K562 (cell line): ENCODE measurements around the gene DCAF17. TPM values are rescaled to one million over a fixed set of nuclear protein-coding genes. Genes with fewer than 3 reads are reported as not detected.
A peak's percentile ranks its signal among the peaks of the same experiment; 100 is the strongest.

Source experiments
- KLF10 ChIP-seq: fragments of 250-450 bp; sonication (Bioruptor Pico); IDR thresholded peaks from 2 replicates; pipeline ENCODE4 v1.6.1; 2021; ENCODE audit warnings: matching md5 sums
- PHF21A ChIP-seq: fragments of 450-650 bp; IDR thresholded peaks from 2 replicates; pipeline ENCODE4 v1.6.1; 2017; ENCODE audit warnings: low read depth, borderline replicate concordance
- SMAD3 ChIP-seq: fragments of 450-650 bp; formaldehyde crosslinking; conservative IDR thresholded peaks from 2 replicates; pipeline ENCODE4 v1.4.0; 2020; ENCODE audit warnings: mild to moderate bottlenecking
- U2AF1 ChIP-seq: fragments of 200-400 bp; formaldehyde crosslinking; optimal IDR thresholded peaks from 2 replicates; pipeline ENCODE3; 2017; ENCODE audit warnings: mild to moderate bottlenecking, low read depth, low read length, moderate library complexity
- ZNF239 ChIP-seq: fragments of 250-450 bp; sonication (Bioruptor Pico); IDR thresholded peaks from 2 replicates; pipeline ENCODE4 v1.4.0; 2020; ENCODE audit warnings: mild to moderate bottlenecking
- ZNF589 ChIP-seq: fragments of 200-800 bp; sonication (Bioruptor generic); IDR thresholded peaks from 2 replicates; pipeline ENCODE4 v1.6.1; 2016; ENCODE audit warnings: low read depth, missing genetic modification characterization, missing compliant biosample characterization
- polyA plus RNA-seq, 8 experiments: library from polyadenylated mRNA; depleted of rRNA in 4 of 8; stranded (reverse) in 5 of 8; unstranded in 3 of 8; fragments of >200 nt; fragmentation: Nextera tagmentation in 2 of 8; fragmentation: Illumina TruSeq in 1 of 8; extraction: Ambion mirVana in 2 of 8; extraction: Trizol in 1 of 8; gene quantifications; 2 replicates each; pipeline versions ENCODE4 v1.2.1 to v1.2.3, GENCODE V29; 2011 to 2014; ENCODE audit warnings: inconsistent platforms in 1 of 8, missing spikeins in 1 of 8
- total RNA-seq, 7 experiments: library from RNA; depleted of rRNA in 6 of 7; stranded (reverse); fragments of >200 nt in 6 of 7; fragmentation: Illumina TruSeq in 2 of 7; extraction: Trizol in 2 of 7; gene quantifications; 2 replicates each; pipeline versions ENCODE4 v1.2.1 to v1.2.3, GENCODE V29; 2011 to 2021; ENCODE audit warnings: low replicate concordance in 1 of 7
- TF ChIP-seq, protein P1 (sequence below): fragments of 450-650 bp; IDR thresholded peaks from 2 replicates; pipeline ENCODE4 v1.6.1; 2017; ENCODE audit warnings: antibody characterized with exemption, mild to moderate bottlenecking
- TF ChIP-seq, protein P2 (sequence below): fragments of 450-650 bp; IDR thresholded peaks from 2 replicates; pipeline ENCODE4 v1.6.1; 2018; ENCODE audit warnings: mild to moderate bottlenecking, low read depth; ENCODE audit not compliant: partially characterized antibody
- TF ChIP-seq, protein P3 (sequence below): fragments of 450-650 bp; IDR thresholded peaks from 2 replicates; pipeline ENCODE4 v1.6.1; 2018; ENCODE audit not compliant: partially characterized antibody
- TF ChIP-seq, protein P4 (sequence below), 2 experiments: fragments of 450-650 bp; formaldehyde crosslinking in 1 of 2; IDR thresholded peaks; 2 replicates each; pipeline versions ENCODE4 v1.4.0 to v1.6.1; 2014 to 2020; ENCODE audit warnings: mild to moderate bottlenecking in 2 of 2, borderline replicate concordance in 1 of 2, low read depth in 1 of 2

Gene DCAF17
- total and polyA plus RNA-seq, 9 of the 15 experiments (the other 6 are each of a cell fraction or from before 2014, with no cell fraction given) = 10.0 to 38.5 (median 27.1) TPM

DNA sequence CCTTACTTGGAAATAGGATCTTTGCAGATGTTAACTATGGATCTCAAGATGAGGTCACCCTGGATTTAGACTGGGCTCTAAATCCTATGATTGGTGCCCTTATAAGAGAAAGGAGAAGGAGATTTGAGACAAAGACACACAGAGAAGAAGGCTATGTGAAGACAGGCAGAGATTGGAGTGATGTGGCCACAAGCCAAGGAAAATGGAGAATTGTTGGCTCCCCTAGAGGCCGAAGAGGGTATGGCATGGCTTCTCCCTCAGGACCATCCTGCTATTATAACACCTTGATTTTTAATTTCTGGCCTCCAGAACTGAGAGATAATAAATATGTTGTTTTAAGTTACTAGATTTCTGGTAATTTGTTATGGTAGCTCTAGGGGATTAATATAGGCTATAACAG, 95.9 kb downstream of the DCAF17 start (continued):
- no peak for TF ChIP-seq ZNF239
- TF ChIP-seq, protein P1, sequence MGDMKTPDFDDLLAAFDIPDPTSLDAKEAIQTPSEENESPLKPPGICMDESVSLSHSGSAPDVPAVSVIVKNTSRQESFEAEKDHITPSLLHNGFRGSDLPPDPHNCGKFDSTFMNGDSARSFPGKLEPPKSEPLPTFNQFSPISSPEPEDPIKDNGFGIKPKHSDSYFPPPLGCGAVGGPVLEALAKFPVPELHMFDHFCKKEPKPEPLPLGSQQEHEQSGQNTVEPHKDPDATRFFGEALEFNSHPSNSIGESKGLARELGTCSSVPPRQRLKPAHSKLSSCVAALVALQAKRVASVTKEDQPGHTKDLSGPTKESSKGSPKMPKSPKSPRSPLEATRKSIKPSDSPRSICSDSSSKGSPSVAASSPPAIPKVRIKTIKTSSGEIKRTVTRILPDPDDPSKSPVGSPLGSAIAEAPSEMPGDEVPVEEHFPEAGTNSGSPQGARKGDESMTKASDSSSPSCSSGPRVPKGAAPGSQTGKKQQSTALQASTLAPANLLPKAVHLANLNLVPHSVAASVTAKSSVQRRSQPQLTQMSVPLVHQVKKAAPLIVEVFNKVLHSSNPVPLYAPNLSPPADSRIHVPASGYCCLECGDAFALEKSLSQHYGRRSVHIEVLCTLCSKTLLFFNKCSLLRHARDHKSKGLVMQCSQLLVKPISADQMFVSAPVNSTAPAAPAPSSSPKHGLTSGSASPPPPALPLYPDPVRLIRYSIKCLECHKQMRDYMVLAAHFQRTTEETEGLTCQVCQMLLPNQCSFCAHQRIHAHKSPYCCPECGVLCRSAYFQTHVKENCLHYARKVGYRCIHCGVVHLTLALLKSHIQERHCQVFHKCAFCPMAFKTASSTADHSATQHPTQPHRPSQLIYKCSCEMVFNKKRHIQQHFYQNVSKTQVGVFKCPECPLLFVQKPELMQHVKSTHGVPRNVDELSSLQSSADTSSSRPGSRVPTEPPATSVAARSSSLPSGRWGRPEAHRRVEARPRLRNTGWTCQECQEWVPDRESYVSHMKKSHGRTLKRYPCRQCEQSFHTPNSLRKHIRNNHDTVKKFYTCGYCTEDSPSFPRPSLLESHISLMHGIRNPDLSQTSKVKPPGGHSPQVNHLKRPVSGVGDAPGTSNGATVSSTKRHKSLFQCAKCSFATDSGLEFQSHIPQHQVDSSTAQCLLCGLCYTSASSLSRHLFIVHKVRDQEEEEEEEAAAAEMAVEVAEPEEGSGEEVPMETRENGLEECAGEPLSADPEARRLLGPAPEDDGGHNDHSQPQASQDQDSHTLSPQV = no peak
- no peak for TF ChIP-seq KLF10
- TF ChIP-seq, protein P2, sequence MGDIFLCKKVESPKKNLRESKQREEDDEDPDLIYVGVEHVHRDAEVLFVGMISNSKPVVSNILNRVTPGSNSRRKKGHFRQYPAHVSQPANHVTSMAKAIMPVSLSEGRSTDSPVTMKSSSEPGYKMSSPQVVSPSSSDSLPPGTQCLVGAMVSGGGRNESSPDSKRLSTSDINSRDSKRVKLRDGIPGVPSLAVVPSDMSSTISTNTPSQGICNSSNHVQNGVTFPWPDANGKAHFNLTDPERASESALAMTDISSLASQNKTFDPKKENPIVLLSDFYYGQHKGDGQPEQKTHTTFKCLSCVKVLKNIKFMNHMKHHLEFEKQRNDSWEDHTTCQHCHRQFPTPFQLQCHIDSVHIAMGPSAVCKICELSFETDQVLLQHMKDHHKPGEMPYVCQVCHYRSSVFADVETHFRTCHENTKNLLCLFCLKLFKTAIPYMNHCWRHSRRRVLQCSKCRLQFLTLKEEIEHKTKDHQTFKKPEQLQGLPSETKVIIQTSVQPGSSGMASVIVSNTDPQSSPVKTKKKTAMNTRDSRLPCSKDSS = peak; percentile 40
- peak; percentile 71; the same call in 1 of the 2 replicates for TF ChIP-seq PHF21A
- no peak for TF ChIP-seq SMAD3
- TF ChIP-seq, protein P3, sequence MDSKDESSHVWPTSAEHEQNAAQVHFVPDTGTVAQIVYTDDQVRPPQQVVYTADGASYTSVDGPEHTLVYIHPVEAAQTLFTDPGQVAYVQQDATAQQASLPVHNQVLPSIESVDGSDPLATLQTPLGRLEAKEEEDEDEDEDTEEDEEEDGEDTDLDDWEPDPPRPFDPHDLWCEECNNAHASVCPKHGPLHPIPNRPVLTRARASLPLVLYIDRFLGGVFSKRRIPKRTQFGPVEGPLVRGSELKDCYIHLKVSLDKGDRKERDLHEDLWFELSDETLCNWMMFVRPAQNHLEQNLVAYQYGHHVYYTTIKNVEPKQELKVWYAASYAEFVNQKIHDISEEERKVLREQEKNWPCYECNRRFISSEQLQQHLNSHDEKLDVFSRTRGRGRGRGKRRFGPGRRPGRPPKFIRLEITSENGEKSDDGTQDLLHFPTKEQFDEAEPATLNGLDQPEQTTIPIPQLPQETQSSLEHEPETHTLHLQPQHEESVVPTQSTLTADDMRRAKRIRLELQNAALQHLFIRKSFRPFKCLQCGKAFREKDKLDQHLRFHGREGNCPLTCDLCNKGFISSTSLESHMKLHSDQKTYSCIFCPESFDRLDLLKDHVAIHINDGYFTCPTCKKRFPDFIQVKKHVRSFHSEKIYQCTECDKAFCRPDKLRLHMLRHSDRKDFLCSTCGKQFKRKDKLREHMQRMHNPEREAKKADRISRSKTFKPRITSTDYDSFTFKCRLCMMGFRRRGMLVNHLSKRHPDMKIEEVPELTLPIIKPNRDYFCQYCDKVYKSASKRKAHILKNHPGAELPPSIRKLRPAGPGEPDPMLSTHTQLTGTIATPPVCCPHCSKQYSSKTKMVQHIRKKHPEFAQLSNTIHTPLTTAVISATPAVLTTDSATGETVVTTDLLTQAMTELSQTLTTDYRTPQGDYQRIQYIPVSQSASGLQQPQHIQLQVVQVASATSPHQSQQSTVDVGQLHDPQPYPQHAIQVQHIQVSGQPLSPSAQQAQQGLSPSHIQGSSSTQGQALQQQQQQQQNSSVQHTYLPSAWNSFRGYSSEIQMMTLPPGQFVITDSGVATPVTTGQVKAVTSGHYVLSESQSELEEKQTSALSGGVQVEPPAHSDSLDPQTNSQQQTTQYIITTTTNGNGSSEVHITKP = no peak
- TF ChIP-seq ZNF589 (CRISPR knock-in tag) = no peak
- TF ChIP-seq U2AF1 = no peak
- TF ChIP-seq, protein P4, sequence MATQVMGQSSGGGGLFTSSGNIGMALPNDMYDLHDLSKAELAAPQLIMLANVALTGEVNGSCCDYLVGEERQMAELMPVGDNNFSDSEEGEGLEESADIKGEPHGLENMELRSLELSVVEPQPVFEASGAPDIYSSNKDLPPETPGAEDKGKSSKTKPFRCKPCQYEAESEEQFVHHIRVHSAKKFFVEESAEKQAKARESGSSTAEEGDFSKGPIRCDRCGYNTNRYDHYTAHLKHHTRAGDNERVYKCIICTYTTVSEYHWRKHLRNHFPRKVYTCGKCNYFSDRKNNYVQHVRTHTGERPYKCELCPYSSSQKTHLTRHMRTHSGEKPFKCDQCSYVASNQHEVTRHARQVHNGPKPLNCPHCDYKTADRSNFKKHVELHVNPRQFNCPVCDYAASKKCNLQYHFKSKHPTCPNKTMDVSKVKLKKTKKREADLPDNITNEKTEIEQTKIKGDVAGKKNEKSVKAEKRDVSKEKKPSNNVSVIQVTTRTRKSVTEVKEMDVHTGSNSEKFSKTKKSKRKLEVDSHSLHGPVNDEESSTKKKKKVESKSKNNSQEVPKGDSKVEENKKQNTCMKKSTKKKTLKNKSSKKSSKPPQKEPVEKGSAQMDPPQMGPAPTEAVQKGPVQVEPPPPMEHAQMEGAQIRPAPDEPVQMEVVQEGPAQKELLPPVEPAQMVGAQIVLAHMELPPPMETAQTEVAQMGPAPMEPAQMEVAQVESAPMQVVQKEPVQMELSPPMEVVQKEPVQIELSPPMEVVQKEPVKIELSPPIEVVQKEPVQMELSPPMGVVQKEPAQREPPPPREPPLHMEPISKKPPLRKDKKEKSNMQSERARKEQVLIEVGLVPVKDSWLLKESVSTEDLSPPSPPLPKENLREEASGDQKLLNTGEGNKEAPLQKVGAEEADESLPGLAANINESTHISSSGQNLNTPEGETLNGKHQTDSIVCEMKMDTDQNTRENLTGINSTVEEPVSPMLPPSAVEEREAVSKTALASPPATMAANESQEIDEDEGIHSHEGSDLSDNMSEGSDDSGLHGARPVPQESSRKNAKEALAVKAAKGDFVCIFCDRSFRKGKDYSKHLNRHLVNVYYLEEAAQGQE (IDR thresholded peaks at IDR 0.05; ENCODE audit: borderline replicate concordance) = no peak
- TF ChIP-seq, protein P4 (CRISPR knock-in tag; IDR thresholded peaks at IDR 0.05; ENCODE audit: low read depth) = no peak
